Testis (tissue), 2 donors: Measurements from ENCODE around the gene TFG.

Experiments used
- CTCF ChIP-seq, 3 experiments: fragments of 450-650 bp in 2 of 3; fragments of 200-600 bp in 1 of 3; sonication (generic) in 1 of 3; IDR thresholded peaks; one replicate each; pipeline ENCODE4 v1.5.1; 2016 to 2019; ENCODE audit warnings: antibody characterized with exemption in 3 of 3, mild to moderate bottlenecking in 2 of 3, moderate library complexity in 1 of 3
- POLR2A ChIP-seq: fragments of 450-650 bp; IDR thresholded peaks from one replicate; pipeline ENCODE4 v1.6.1; 2017; ENCODE audit warnings: antibody characterized with exemption, mild to moderate bottlenecking, moderate library complexity

- TF ChIP-seq CTCF (IDR thresholded peaks at IDR 0.05) (no peak), POLR2A (no peak)
These were observed 13.6 kb upstream of the TFG start for GRCh38 chr3:100695696-100696095.
